Inflammatory macrophage treated with lipopolysaccharide for 4 hours (primary cell): Measurements from ENCODE around the gene ELMOD1.
A peak's percentile ranks its signal among the peaks of the same experiment; 100 is the strongest.

Experiments used
- DNase-seq: peaks from one replicate; pipeline ENCODE4 v3.0.0-alpha.2; 2020

Gene ELMOD1

GRCh38 chr11:107651672-107652071 lies 60.7 kb downstream of the ELMOD1 start:
- DNase-seq = no peak

GRCh38 chr11:107653076-107653475 lies 62.1 kb downstream of the ELMOD1 start:
- DNase-seq = no peak

GRCh38 chr11:107655602-107656001 lies 64.7 kb downstream of the ELMOD1 start:
- peak; percentile 57 for DNase-seq

DNA sequence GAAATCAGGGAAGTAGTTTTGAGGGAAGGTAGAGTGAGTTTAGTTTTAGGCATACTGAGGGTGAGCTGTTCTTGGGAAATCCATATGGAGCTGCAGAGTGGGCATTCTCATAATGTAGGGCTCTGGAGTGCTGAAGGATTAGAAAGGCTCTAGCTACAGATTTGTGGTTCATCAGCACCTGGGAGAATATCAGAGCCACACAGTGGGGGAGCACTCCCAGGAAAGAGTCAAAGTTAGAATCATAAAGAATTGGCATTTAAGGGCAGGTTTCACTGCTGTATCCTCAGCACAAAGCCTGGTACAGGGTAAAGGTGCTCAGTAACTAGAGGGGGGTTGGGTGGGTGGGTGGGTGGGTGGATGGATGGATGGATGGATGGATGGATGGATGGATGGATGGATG lies 68.4 kb downstream of the ELMOD1 start:
- DNase-seq = no peak

DNA sequence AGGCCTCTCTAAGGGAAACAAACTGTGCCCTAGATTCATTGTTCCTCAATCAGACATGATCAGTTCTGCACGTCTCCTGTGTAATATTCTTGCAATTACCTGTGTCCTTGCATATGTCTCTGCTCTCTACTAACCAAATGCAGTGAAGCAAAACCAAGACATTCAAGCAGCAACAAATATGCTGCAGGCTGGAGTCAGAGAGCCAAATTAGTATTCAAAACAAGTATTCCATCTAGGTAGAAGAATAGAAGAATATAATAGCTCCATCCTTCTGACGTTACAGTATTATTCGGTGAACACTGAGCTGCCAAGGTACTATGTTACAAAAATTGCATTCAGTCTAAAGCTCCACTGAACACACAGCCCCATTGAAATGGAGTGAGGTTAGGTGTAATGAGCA lies 69.1 kb downstream of the ELMOD1 start:
- DNase-seq = no peak

DNA sequence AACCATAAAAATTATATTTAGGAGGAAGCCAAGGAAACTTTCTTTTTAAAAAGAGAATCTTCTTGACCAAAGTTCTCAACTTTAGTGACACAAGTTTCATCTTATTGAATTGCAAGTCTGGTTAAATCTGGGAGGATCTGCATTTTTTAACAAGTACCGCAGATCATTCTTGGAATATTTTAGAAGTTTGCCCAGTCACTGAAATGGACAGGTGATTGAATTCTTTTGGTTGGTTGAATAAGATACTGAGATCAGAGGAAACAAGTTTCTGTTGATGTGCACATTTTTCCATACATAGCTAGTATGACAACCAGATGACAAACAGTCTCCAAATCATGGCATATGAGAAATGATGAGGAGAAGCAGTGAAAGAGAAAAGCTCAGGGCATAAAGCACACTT lies 70.7 kb downstream of the ELMOD1 start:
- no peak for DNase-seq

DNA sequence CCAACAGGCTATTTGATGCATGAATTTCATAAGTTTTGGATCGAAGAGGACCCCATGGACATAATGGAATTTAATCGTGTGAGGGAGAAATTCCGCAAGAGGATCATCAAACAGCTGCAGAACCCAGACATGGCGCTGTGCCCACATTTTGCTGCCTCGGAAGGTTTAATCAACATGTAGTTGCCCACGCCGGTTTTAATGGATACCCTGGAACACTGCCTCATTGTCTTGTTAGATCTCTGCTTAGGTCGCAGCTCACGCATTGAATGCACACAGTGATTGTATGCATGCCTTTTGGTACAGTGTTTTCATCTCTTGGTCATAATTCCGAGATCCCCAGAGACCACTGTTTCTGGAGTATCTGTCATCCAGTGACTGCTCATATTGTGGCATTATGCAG lies 74.1 kb downstream of the ELMOD1 start:
- no peak for DNase-seq

- no peak for DNase-seq
These were observed 76.1 kb downstream of the ELMOD1 start for GRCh38 chr11:107666911-107667613.

- no peak for DNase-seq
These were observed 78.3 kb downstream of the ELMOD1 start for GRCh38 chr11:107669191-107669740.

DNA sequence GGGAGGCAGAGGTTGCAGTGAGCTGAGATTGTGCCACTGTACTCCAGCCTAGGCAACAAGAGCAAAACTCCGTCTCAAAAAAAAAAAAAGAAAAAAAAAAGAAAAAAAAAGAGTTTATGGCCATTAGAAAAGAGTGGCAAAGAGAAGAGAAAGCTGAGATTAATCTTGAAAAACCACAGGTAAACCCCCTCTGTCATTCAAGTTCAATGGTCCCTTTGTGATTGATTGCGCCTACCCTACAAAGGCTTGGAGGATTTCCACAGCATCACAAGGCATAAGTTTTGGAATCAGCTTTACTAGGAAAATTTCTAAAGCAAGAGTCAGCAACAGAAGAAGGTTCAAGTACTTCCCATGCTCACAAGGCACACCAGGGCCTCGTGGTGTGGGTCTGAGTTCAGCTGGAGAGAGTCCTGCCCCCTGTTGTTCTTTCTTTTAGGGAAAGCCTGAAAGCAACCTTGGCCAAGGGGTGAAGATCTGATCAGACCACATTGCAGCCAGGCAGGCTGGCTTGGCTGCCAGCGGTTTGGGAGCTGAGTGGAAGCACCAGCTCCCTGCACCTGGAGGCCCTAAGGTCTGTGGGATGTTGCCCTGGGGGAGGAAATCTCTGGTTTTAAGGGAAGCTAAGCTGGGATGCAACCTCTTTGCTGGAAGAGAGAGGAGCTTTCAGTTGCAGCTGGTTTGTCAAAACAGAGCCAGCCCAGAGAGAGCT lies 79.1 kb downstream of the ELMOD1 start:
- DNase-seq = no peak

DNA sequence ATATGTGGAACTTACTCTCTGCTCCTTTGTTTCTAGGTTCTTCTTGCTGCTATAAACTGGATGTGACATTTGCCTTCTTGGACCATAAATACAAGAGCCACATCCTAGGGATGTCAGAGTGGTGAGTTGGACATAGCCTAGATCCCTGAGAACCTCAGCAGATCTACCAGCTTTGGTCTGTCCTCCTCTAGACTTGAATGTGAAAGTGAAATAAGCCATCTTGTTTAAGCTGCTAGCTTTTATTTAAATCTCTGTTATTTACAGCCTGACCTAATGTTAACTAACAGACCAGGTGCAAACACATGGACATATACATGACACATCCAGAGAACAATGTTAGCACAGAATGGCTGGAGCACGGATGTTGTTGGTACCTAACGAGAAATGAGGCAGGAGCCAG lies 85.0 kb downstream of the ELMOD1 start:
- no peak for DNase-seq

DNA sequence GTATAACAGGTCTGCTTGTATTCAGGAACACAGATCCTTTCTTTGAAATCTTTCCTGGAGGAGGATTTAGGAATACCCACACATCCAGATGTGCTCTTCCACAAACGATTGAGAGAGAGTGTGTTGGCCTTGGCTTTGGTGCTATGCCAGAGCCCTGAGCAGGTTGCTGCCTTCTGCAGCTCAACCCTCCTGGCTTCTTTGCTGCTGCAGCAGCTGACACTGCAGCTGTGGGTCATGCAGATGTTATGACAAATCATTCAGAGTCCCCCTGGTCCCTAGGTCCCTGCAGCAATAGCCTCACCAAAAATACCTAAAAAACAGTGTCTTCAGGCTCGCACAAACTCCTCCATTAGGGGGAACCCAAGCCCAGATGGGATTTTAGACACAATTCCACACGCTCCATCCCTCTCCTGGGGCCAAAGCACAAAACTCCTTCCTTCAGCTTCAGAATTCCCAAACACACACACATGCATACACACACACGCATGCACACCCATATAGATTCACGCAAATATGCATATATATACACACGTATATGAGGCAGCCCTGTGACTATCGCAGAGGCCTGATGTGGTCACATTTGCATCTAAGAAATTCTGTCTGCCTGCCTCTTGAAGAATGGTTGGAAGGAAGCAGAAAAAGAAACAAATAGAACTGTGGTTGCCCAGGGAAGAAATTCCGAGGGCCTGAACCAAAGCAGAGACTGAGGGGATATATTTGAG lies 85.5 kb downstream of the ELMOD1 start:
- no peak for DNase-seq

GRCh38 chr11:107677924-107678631 lies 87.1 kb downstream of the ELMOD1 start:
- no peak for DNase-seq

DNA sequence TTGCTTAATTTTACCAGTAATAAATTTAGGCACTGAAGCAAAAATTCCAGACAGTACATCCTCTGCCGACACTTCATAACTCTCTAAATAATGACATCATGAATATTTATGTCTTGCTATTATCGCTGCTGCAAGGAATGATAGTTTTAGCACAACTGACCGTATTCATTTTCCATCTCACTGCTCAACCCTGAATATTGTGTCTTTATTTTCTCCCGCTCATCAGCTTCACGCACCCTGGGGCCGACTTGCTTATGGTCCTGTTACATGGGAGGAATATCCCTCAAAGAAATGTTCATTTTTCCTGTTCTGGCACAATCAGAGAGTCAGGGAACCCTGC lies 87.7 kb downstream of the ELMOD1 start:
- DNase-seq = no peak

DNA sequence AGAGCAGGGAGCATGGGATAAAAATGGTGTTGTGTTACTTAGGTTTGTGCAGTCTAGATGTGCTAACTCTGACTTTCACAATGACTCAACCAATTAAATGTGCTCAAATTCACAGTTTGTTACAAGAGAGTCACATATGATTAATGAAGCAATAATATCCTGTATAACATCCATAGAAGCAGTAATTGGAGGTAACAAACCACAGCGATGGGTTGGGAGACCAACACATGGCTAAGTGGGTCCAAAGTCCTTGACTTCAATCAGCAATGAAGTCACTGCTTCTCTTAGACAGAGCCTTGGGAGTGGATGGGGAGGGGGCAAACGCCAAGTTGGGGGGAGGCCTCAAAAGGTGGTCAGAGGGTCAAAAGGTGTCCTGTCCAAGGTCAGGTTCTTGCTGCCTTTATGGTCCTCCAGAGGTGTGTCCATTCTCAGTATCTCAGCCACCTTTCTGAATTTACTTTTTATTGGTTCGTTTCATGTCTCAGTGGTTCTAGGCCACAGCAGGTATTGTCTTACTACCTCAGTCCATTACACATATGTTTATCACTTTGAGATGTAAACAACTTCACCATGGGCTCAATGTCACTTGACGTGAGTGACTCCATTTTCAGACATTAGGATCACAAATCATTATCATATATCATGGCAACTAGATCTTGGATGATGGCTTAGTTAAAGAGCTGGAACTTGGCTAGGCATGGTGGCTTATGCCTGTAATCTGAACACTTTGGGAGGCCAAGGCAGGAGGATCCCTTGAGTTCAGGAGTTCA lies 88.5 kb downstream of the ELMOD1 start:
- peak; percentile 33 for DNase-seq

GRCh38 chr11:107682171-107682570 lies 91.2 kb downstream of the ELMOD1 start:
- peak; percentile 82 for DNase-seq

DNA sequence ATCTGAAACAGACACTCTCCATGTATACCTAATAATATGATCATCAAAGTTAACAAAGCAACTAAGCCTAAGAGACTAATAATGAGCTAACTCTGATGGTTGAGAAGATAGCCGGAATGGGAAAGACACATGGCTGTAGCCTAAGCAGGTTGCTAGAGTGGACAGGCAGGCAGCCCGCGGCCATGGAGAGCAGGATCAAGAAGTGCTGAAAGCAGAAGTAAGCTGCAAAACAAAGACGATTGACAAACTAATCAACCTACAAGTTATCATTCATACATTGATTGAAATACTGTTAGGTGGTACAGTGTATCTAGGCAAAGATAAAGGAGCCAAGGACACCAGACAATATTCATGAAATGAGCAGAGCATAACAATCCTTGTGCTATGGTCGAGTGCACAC lies 91.6 kb downstream of the ELMOD1 start:
- peak; percentile 45 for DNase-seq

GRCh38 chr11:107683061-107683460 lies 92.1 kb downstream of the ELMOD1 start:
- peak; percentile 94 for DNase-seq

- DNase-seq = peak; percentile 25
These were observed 92.9 kb downstream of the ELMOD1 start for GRCh38 chr11:107683807-107684206.

DNA sequence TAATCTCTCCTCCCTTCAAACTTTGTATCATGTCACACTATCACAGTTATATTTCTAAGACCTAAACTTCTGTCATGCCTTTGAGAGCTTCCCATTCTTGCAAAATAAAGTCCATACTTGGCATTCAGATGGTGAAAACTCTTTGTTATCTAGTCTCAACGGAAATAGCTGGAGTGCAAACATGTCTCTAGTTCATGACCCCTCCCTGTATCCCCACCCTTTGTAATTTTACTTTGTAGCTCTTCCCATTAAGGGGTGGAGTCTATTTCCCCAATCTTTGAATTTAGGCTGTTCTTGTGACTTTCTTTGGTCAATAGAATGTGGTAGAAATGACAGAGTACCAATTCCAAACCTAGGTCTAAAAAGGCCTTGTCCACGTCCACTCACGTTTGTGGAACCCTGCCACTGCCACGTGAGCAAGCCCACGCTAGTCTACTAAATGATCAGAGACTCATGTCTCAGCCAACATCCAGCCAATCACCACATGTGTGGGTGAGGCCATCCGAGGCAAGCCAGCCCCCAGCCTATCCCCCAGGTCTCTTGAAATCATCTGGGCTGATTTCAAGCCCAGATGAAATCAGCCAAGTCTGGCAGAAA lies 97.5 kb downstream of the ELMOD1 start:
- no peak for DNase-seq

- DNase-seq = peak; percentile 72
These were observed 98.6 kb downstream of the ELMOD1 start for GRCh38 chr11:107689317-107690202.
